Neural crest cell (in vitro differentiated cells): ENCODE measurements around the gene TRABD2B. TPM values are rescaled to one million over a fixed set of nuclear protein-coding genes. Genes with fewer than 3 reads are reported as not detected.

Experiments
- DNase-seq: peaks from one replicate; pipeline ENCODE4 v3.0.0; 2021; ENCODE audit warnings: low read depth, mixed read lengths, low spot score
- H3K27ac Mint-ChIP-seq: one replicate; pipeline ENCODE4 v1.8.0; 2021; ENCODE audit warnings: mild to moderate bottlenecking, mixed read lengths; ENCODE audit not compliant: unreplicated experiment
- H3K27me3 Mint-ChIP-seq: 2 replicates; pipeline ENCODE4 v1.8.0; 2021; ENCODE audit warnings: low read depth, mild to moderate bottlenecking, mixed read lengths
- H3K36me3 Mint-ChIP-seq: 2 replicates; pipeline ENCODE4 v1.8.0; 2021; ENCODE audit warnings: low read depth, mild to moderate bottlenecking, mixed read lengths
- H3K4me1 Mint-ChIP-seq: 2 replicates; pipeline ENCODE4 v1.8.0; 2021; ENCODE audit warnings: mixed read lengths
- H3K4me3 Mint-ChIP-seq: one replicate; pipeline ENCODE4 v1.8.0; 2021; ENCODE audit warnings: mild to moderate bottlenecking, mixed read lengths
- H3K9me3 Mint-ChIP-seq: 2 replicates; pipeline ENCODE4 v1.8.0; 2021; ENCODE audit warnings: mixed read lengths
- total RNA-seq: library from RNA; stranded (reverse); gene quantifications from 2 replicates; pipeline ENCODE4 v1.2.1, GENCODE V29; 2021
- TF ChIP-seq, protein P1 (sequence below): fragments of 200-600 bp; sonication (generic); conservative IDR thresholded peaks from 2 replicates; pipeline ENCODE4 v1.5.0; 2021; ENCODE audit warnings: antibody characterized with exemption, mild to moderate bottlenecking

The TRABD2B gene
- total RNA-seq, 1 donor from 2014 or later = 0.49 TPM

DNA sequence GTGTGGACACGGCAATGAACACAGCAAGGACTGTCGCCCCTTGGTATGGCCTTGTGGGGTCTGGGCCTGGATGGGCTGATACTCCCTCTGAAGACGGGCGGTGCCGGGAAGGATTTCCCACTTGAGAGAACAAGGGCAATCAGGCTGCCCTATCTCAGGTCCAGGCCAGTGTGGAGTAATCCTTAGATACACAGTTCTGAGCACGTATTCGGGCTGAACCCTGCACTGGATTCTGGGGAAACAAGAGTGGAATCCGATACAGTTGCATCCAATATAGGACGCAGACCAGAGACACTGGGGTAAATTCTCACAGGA, 177.7 kb downstream of the TRABD2B start:
- H3K9me3 Mint-ChIP-seq = no peaks in the 10 kb centered on the region
- H3K27me3 Mint-ChIP-seq = no peaks in the 10 kb centered on the region
- no peak overlapping the region for H3K4me3 Mint-ChIP-seq
- DNase-seq = no peak
- H3K36me3 Mint-ChIP-seq = no peaks in the 10 kb centered on the region
- TF ChIP-seq, protein P1, sequence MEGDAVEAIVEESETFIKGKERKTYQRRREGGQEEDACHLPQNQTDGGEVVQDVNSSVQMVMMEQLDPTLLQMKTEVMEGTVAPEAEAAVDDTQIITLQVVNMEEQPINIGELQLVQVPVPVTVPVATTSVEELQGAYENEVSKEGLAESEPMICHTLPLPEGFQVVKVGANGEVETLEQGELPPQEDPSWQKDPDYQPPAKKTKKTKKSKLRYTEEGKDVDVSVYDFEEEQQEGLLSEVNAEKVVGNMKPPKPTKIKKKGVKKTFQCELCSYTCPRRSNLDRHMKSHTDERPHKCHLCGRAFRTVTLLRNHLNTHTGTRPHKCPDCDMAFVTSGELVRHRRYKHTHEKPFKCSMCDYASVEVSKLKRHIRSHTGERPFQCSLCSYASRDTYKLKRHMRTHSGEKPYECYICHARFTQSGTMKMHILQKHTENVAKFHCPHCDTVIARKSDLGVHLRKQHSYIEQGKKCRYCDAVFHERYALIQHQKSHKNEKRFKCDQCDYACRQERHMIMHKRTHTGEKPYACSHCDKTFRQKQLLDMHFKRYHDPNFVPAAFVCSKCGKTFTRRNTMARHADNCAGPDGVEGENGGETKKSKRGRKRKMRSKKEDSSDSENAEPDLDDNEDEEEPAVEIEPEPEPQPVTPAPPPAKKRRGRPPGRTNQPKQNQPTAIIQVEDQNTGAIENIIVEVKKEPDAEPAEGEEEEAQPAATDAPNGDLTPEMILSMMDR = no peak
- peaks cover 12% of the 10 kb centered on the region for H3K4me1 Mint-ChIP-seq
- H3K27ac Mint-ChIP-seq = no peak overlapping the region

DNA sequence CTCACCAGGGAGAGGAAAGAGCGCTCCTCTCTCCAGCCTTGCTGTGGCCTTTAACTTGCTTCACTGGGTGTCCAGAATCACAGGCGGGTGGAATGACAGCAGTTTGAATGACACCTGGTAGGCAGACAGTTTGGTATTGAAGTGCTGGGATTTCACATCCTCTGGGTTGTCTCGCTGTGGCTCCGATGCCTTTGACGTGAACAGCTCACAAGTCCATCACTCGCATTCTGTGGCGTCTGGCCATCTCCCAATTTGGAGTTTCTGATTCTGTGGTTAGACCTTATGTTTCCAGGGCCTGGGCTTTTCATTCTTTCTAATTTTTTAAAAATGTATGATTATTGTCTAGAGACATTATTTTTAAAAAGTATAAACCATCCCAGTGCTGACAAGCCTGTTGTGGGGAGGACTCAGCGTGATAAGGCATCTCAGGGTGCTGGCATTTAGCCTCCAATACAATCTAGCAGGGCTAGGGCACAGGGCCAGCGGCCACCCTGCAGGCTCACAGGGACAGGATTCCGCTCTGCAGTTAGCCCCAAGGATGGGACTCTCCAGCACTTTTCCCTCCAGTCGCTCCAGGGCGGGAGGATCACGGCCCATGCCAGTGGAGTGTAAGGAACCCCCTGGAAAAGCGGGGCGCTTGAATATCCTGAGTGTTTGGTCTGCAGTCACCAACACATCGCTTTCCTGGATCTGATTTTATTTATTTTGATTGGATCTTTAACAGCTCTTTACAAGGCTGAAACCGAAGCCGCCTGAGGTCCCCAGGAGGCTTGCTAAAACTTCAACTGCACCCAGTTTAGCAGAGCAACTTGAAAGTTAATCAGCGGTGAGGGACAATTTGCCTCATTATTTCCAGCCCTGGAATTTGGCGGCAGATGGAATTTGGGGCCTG, 178.3 kb downstream of the TRABD2B start:
- peaks cover 18% of the 10 kb centered on the region for H3K4me1 Mint-ChIP-seq
- H3K36me3 Mint-ChIP-seq = no peaks in the 10 kb centered on the region
- H3K27me3 Mint-ChIP-seq = no peaks in the 10 kb centered on the region
- TF ChIP-seq, protein P1 = no peak
- H3K9me3 Mint-ChIP-seq = no peaks in the 10 kb centered on the region
- DNase-seq = no peak
- no peak overlapping the region for H3K27ac Mint-ChIP-seq
- no peak overlapping the region for H3K4me3 Mint-ChIP-seq

DNA sequence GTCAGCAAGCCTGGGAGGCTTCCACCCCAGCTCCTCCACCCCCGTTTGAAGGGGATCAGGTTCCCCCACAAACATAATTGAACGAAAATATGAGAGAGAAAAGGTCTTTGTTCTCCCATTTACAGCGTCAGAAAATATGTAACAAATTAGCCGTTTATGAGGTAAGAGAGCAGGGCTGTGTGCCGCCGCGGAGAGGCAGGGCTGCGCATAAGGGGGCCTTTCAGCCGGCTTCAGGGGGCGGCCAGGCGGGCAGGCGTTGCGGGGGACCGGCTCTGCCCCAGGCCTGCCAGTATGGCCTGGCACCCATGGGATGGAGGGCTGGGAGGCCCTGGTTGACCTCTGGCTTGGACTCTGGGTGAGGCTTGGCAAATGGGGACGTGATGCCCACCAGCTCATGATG, 179.3 kb downstream of the TRABD2B start:
- TF ChIP-seq, protein P1 = no peak
- peaks cover 17% of the 10 kb centered on the region for H3K4me1 Mint-ChIP-seq
- peaks cover 3% of the 10 kb centered on the region for H3K27me3 Mint-ChIP-seq
- DNase-seq = no peak
- H3K9me3 Mint-ChIP-seq = no peaks in the 10 kb centered on the region
- no peak overlapping the region for H3K4me3 Mint-ChIP-seq
- peak overlapping the region; percentile 20 for H3K27ac Mint-ChIP-seq
- no peaks in the 10 kb centered on the region for H3K36me3 Mint-ChIP-seq

DNA sequence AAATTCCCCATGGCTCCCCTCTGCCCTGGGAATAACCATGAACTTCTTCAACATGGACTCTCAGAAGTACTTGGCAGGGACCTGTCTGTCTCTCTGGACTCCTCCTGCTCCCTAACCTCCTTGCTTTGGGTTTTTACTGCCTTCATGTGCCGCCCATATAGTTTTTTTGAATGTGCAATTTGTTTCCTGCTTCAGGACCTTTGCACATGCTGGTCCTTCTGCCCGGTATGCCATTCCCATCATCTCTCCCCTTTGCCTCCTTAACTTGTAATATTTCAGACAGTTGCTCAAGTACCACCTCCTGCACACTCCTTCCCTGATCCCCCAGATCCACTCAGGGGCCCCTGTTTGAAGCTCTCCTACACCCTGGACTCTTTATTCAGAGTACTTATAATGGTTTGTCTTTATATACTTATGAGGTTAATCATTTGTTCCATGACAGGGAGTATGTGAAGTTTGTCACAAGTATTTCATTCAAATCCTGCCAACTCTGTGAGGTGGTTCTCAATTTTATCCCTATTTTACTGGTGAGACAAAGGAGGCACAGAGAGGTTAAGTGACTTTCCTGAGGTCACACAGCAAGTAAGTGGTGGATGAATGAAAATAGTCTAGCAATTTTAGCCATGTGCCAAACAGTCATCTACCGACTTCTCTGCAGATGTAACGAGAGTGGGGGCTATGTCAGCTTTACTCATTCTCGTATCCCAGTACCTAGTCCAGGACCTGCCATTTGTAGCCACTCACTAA, 180.7 kb downstream of the TRABD2B start:
- H3K9me3 Mint-ChIP-seq = no peaks in the 10 kb centered on the region
- H3K27me3 Mint-ChIP-seq = peaks cover 5% of the 10 kb centered on the region
- TF ChIP-seq, protein P1 = no peak
- H3K27ac Mint-ChIP-seq = no peak overlapping the region
- DNase-seq = no peak
- no peaks in the 10 kb centered on the region for H3K36me3 Mint-ChIP-seq
- H3K4me3 Mint-ChIP-seq = no peak overlapping the region
- H3K4me1 Mint-ChIP-seq = peaks cover 22% of the 10 kb centered on the region

DNA sequence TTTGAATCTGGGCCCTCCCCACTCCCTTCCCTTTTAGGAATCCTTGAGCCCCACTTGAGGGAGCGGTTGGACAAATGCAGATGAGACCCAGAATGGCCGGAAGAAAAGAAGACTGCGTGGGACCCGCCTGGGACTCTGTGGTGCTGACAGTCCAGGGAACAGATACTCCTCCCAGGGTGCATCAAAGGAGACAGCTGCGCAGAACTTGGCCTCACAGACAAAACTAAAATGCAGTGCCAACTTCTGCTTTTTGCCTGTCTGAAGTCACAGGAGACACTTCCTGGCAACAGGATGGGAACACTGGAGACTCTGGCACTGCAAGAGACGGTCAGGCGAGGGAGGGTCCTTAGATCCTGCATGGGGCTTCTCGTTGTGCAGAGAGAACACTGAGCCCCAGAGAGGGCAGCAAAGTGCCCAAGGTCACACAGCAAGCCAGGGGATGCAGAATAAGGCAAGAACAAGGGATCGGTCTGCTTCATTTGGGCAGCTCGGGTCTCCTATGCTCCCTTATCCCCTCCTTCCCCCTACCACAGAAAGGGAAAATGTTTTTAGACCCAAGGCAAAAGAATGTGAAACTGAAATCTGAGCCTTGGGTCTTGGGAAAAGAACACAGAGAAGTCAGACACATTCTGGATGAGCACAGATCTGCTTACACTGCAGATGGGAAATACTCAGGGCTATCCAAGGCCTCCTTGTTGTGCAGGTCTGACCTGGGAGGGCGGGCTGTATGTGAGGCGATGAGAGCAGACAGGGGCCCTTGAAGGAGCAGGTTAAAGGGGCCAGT, 182.4 kb downstream of the TRABD2B start:
- no peak overlapping the region for H3K4me3 Mint-ChIP-seq
- no peak overlapping the region for H3K27ac Mint-ChIP-seq
- TF ChIP-seq, protein P1 = no peak
- peaks cover 5% of the 10 kb centered on the region for H3K27me3 Mint-ChIP-seq
- H3K36me3 Mint-ChIP-seq = no peaks in the 10 kb centered on the region
- DNase-seq = no peak
- no peaks in the 10 kb centered on the region for H3K9me3 Mint-ChIP-seq
- peaks cover 22% of the 10 kb centered on the region for H3K4me1 Mint-ChIP-seq
